H1 (cell line): Measurements from ENCODE around the gene IRF3. TPM values are rescaled to one million over a fixed set of nuclear protein-coding genes. Genes with fewer than 3 reads are reported as not detected.

Source experiments
- CTCF ChIA-PET: fragments of 300-600 bp; sonication (Branson Sonifier 250); formaldehyde crosslinking; loops from one replicate; lab custom pipeline; 2021; ENCODE audit not compliant: partially characterized antibody; lab: Charles Lee
- POLR2A ChIA-PET: fragments of 300-600 bp; sonication (Branson Sonifier 250); formaldehyde crosslinking; loops from one replicate; lab custom pipeline; 2021; ENCODE audit warnings: inconsistent platforms; ENCODE audit not compliant: partially characterized antibody; lab: Charles Lee
- DNase-seq, 2 experiments: peaks; one replicate each; pipeline versions ENCODE4 v3.0.0 to v3.0.0-alpha.2; 2010 to 2022; ENCODE audit warnings: low spot score in 2 of 2, low read depth in 1 of 2, mixed read lengths in 1 of 2
- FAIRE-seq: peaks from 2 replicates; lab custom pipeline; 2011; peaks lifted over from hg19 to GRCh38; lab: Jason Lieb, UNC
- H2AFZ ChIP-seq: 2 replicates; pipeline ENCODE4 v1.8.1; 2012; ENCODE audit warnings: low read length, inconsistent platforms
- H2AK5ac ChIP-seq: 2 replicates; pipeline ENCODE4 v1.6.1; 2013; ENCODE audit warnings: low read depth, low read length
- H2BK120ac ChIP-seq: replicated peaks from 2 replicates; pipeline ENCODE3; 2013; ENCODE audit warnings: low read depth, low read length, inconsistent platforms
- H2BK12ac ChIP-seq: 2 replicates; pipeline ENCODE4 v1.6.1; 2013; ENCODE audit warnings: low read depth, low read length
- H2BK15ac ChIP-seq: 2 replicates; pipeline ENCODE4 v1.6.1; 2013; ENCODE audit warnings: low read length
- H2BK20ac ChIP-seq: 2 replicates; pipeline ENCODE4 v1.6.1; 2013; ENCODE audit warnings: low read length
- H2BK5ac ChIP-seq: 2 replicates; pipeline ENCODE4 v1.6.1; 2013; ENCODE audit warnings: low read depth, low read length
- H3K14ac ChIP-seq: 2 replicates; pipeline ENCODE4 v1.6.1; 2013; ENCODE audit warnings: inconsistent platforms; ENCODE audit not compliant: insufficient read length
- H3K18ac ChIP-seq: 2 replicates; pipeline ENCODE4 v1.6.1; 2013; ENCODE audit warnings: low read length; ENCODE audit errors: extremely low read depth
- H3K23ac ChIP-seq: 2 replicates; pipeline ENCODE4 v1.6.1; 2013; ENCODE audit warnings: inconsistent platforms; ENCODE audit not compliant: insufficient read length
- H3K23me2 ChIP-seq: 2 replicates; pipeline ENCODE4 v1.6.1; 2013; ENCODE audit warnings: low read depth, low read length
- H3K27ac ChIP-seq: 2 replicates; pipeline ENCODE4 v1.6.1; 2011; ENCODE audit warnings: low read depth, low read length, inconsistent platforms
- H3K27me3 ChIP-seq, 4 experiments: replicated peaks in 1 of 4; 1 replicate in 1 of 4; 2 replicates in 3 of 4; pipeline versions ENCODE4 v1.6.1 to v1.8.1; 2011 to 2013; ENCODE audit warnings: low read length in 3 of 4, mild to moderate bottlenecking in 3 of 4, inconsistent platforms in 2 of 4, mixed read lengths in 2 of 4, moderate library complexity in 1 of 4; ENCODE audit not compliant: control insufficient read depth in 3 of 4, insufficient read depth in 3 of 4; ENCODE audit errors: extremely low read depth in 1 of 4
- H3K36me3 ChIP-seq, 4 experiments: 2 replicates each; pipeline versions ENCODE4 v1.6.1 to v1.8.1; 2011 to 2013; ENCODE audit warnings: mild to moderate bottlenecking in 4 of 4, low read length in 3 of 4, moderate library complexity in 2 of 4, control low read depth in 1 of 4, inconsistent platforms in 1 of 4; ENCODE audit not compliant: insufficient read depth in 4 of 4, control insufficient read depth in 2 of 4
- H3K4ac ChIP-seq: replicated peaks from 2 replicates; pipeline ENCODE3; 2013; ENCODE audit warnings: low read length, low read depth, mixed read lengths, inconsistent platforms; ENCODE audit not compliant: insufficient read length
- H3K4me1 ChIP-seq, 4 experiments: replicated peaks in 1 of 4; 1 replicate in 1 of 4; 2 replicates in 3 of 4; pipeline versions ENCODE4 v1.6.1 to v1.8.1; 2011 to 2013; ENCODE audit warnings: low read length in 3 of 4, inconsistent platforms in 2 of 4, mixed read lengths in 1 of 4; ENCODE audit not compliant: insufficient read depth in 4 of 4, control insufficient read depth in 3 of 4
- H3K4me2 ChIP-seq, 2 experiments: 2 replicates each; pipeline versions ENCODE4 v1.6.1 to v1.8.1; 2011 to 2013; ENCODE audit warnings: low read depth in 2 of 2, low read length in 2 of 2, control low read depth in 1 of 2, inconsistent platforms in 1 of 2, mild to moderate bottlenecking in 1 of 2; ENCODE audit not compliant: insufficient read depth in 1 of 2
- H3K4me3 ChIP-seq, 4 experiments: fragments of 200-600, 300-600 bp in 1 of 4; sonication (generic), shearing (Covaris generic), sonication (Bioruptor Twin) in 1 of 4; 2 replicates each; pipeline versions ENCODE4 v1.5.1 to v1.8.1; 2011 to 2016; ENCODE audit warnings: low read length in 4 of 4, low read depth in 3 of 4, control low read depth in 2 of 4, inconsistent platforms in 2 of 4, mild to moderate bottlenecking in 2 of 4, mixed read lengths in 1 of 4, moderate library complexity in 1 of 4; ENCODE audit not compliant: insufficient read depth in 2 of 4; ENCODE audit errors: extremely low read depth in 1 of 4
- H3K56ac ChIP-seq: replicated peaks from 2 replicates; pipeline ENCODE3; 2013; ENCODE audit warnings: low read depth, mild to moderate bottlenecking, mixed read lengths, low read length, inconsistent platforms; ENCODE audit not compliant: insufficient read length
- H3K79me1 ChIP-seq: 2 replicates; pipeline ENCODE4 v1.6.1; 2013; ENCODE audit warnings: low read depth, low read length, control low read depth
- H3K79me2 ChIP-seq, 2 experiments: 2 replicates each; pipeline versions ENCODE4 v1.6.1 to v1.8.1; 2012 to 2013; ENCODE audit warnings: low read length in 2 of 2, mild to moderate bottlenecking in 2 of 2, inconsistent platforms in 1 of 2; ENCODE audit not compliant: insufficient read depth in 2 of 2, control insufficient read depth in 1 of 2
- H3K9ac ChIP-seq, 4 experiments: replicated peaks in 1 of 4; 1 replicate in 1 of 4; 2 replicates in 3 of 4; pipeline versions ENCODE4 v1.6.1 to v1.8.1; 2011 to 2013; ENCODE audit warnings: low read depth in 3 of 4, low read length in 3 of 4, control low read depth in 2 of 4, mild to moderate bottlenecking in 2 of 4, moderate library complexity in 2 of 4, inconsistent platforms in 1 of 4; ENCODE audit errors: extremely low read depth in 1 of 4
- H3K9me3 ChIP-seq, 2 experiments: 2 replicates each; pipeline versions ENCODE4 v1.6.1 to v1.8.1; 2012 to 2013; ENCODE audit warnings: mild to moderate bottlenecking in 2 of 2, moderate library complexity in 2 of 2, control low read depth in 1 of 2, inconsistent platforms in 1 of 2, low read depth in 1 of 2, low read length in 1 of 2, mixed read lengths in 1 of 2; ENCODE audit not compliant: insufficient read depth in 2 of 2
- H4K20me1 ChIP-seq, 2 experiments: replicated peaks in 1 of 2; 2 replicates each; pipeline versions ENCODE3 to v1.8.1; 2011 to 2013; ENCODE audit warnings: inconsistent platforms in 2 of 2, low read length in 2 of 2, mild to moderate bottlenecking in 1 of 2; ENCODE audit not compliant: insufficient read depth in 2 of 2, control insufficient read depth in 1 of 2
- H4K5ac ChIP-seq: 2 replicates; pipeline ENCODE4 v1.6.1; 2013; ENCODE audit warnings: low read length, low read depth, mixed read lengths, inconsistent platforms; ENCODE audit not compliant: insufficient read length
- H4K8ac ChIP-seq: 2 replicates; pipeline ENCODE4 v1.8.0; 2013; ENCODE audit warnings: mild to moderate bottlenecking, moderate library complexity, low read length, inconsistent platforms; ENCODE audit not compliant: insufficient read depth; ENCODE audit errors: extremely low read depth
- H4K91ac ChIP-seq: replicated peaks from 2 replicates; pipeline ENCODE3; 2013; ENCODE audit warnings: low read length, mixed read lengths, inconsistent platforms; ENCODE audit not compliant: insufficient read length
- POLR2AphosphoS5 ChIP-seq: IDR thresholded peaks from 2 replicates; pipeline ENCODE4 v1.6.1; 2011; ENCODE audit warnings: low read depth, low read length
- TCF12 ChIP-seq: IDR thresholded peaks from 2 replicates; pipeline ENCODE4 v1.6.1; 2011; ENCODE audit warnings: low read depth, mild to moderate bottlenecking, low read length
- USF2 ChIP-seq: IDR thresholded peaks from 2 replicates; pipeline ENCODE4 v1.6.1; 2011; ENCODE audit warnings: low read length, improper control_type of control experiment
- WGBS, 2 experiments: shearing (Covaris generic) in 1 of 2; methylation state at CpG; one replicate each; pipeline versions ENCODE4 v1.1.6 to v1.1.7; 2013 to 2015; ENCODE audit warnings: low lambda C conversion rate in 2 of 2, mixed read lengths in 2 of 2, inconsistent platforms in 1 of 2, low coverage in 1 of 2, missing lambda C conversion rate in 1 of 2; ENCODE audit not compliant: insufficient replicate concordance in 2 of 2, insufficient coverage in 1 of 2, insufficient read length in 1 of 2; ENCODE audit errors: extremely low coverage in 1 of 2, missing lambda C conversion rate in 1 of 2; 5-methylcytosine and 5-hydroxymethylcytosine counted together
- polyA plus RNA-seq, 7 experiments: library from polyadenylated mRNA; depleted of rRNA in 3 of 7; stranded (reverse) in 5 of 7; unstranded in 2 of 7; fragments of >200 nt in 5 of 7; fragments of 200-250 nt in 2 of 7; gene quantifications; 1 replicate in 5 of 7; 2 replicates in 1 of 7; 4 replicates in 1 of 7; pipeline versions ENCODE4 v1.2.1 to v1.2.3, GENCODE V29; 2011 to 2013; ENCODE audit warnings: missing spikeins in 2 of 7, mixed read lengths in 2 of 7
- total RNA-seq: library from RNA; stranded (reverse); fragmentation: NEBNext Ultra II Directional; extraction: Animal tissue kit (Norgen Biotek cat#: 25700); gene quantifications from 2 replicates; pipeline ENCODE4 v1.2.1, GENCODE V29; 2021

Gene IRF3
- total and polyA plus RNA-seq, 2 of the 8 experiments (the other 6 are each of a cell fraction or from before 2014, with no cell fraction given): 103 to 114 TPM

GRCh38 chr19:49681830-49682229 is 16.2 kb upstream of the IRF3 start:
- ChIA-PET CTCF (interaction anchor here (1.1 to 3.2 kb wide), 7 partner anchors 10 to 175 kb away, joined by 3 to 23 read pairs (median 3); partner anchors contain the start of genes BCL2L12 and IRF3), POLR2A (interaction anchor here (0.6 to 8.3 kb wide), 7 partner anchors 8 to 111 kb away, joined by 3 to 168 read pairs (median 4); partner anchors contain the start of genes ADM5, CPT1C and RRAS)
- Histone ChIP-seq H3K23me2 (peaks cover 4% of the 10 kb centered on the region), H2AFZ (no peak overlapping the region), H2BK120ac (no peak overlapping the region), H2BK20ac (no peak overlapping the region), H3K56ac (peak overlapping the region; percentile 32), H2BK12ac (no peak overlapping the region), H3K79me1 (peaks cover 16% of the 10 kb centered on the region), H3K9ac (no peak overlapping the region), H3K18ac (no peak overlapping the region), H3K4me3 (no peak overlapping the region), H3K27me3 (no peaks in the 10 kb centered on the region), H4K20me1 (peaks cover 37 to 53% of the 10 kb centered on the region in 2 experiments), H3K79me2 (peaks cover 17 to 56% of the 10 kb centered on the region in 2 experiments), H3K4me1 (peaks cover 2 to 17% (median 12%) of the 10 kb centered on the region in 4 experiments), H2BK5ac (no peak overlapping the region), H3K23ac (no peak overlapping the region), H4K5ac (no peak overlapping the region), H3K27ac (no peak overlapping the region), H2AK5ac (no peak overlapping the region), H3K4ac (no peak overlapping the region), H3K36me3 (peaks cover 26 to 50% (median 42%) of the 10 kb centered on the region in 4 experiments), H4K8ac (peak overlapping the region; percentile 69; the same call in 1 of the 2 replicates), H4K91ac (no peak overlapping the region), H3K14ac (no peak overlapping the region), H3K9me3 (no peaks in the 10 kb centered on the region), H2BK15ac (no peak overlapping the region), H3K4me2 (no peak overlapping the region)
- 94% methylated on average over 19 of the region's 19 CpGs; no CpG with 5 or more reads in 1 of the 2 experiments for WGBS, 2 experiments
- DNase-seq (no peak), FAIRE-seq (no peak)
- no peak for TF ChIP-seq USF2
- no peak for TF ChIP-seq TCF12
- TF ChIP-seq POLR2AphosphoS5: peak; percentile 26; the same call in 1 of the 2 replicates
